Measurements from ENCODE around the gene OR8D2.

DNA sequence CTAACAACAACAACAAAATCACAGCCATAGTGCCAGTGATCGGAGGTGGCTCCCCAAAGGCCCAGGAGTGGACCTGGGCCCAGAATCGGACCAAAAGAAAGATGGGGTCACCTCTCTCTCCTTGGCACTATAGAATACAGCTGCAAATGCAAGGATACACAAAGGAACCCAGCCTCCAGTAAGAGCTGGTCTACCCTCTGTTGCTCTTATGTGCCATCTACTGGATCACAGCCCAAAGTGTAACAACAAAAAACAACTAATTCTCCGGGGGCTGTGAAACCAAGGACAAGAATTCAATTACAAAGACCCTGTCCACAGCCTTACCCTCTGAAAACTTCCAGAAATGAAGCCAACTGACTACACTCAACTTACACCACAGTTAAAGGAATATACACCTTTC lies 42.2 kb downstream of the OR8D2 start:
- TF ChIP-seq, protein P1, sequence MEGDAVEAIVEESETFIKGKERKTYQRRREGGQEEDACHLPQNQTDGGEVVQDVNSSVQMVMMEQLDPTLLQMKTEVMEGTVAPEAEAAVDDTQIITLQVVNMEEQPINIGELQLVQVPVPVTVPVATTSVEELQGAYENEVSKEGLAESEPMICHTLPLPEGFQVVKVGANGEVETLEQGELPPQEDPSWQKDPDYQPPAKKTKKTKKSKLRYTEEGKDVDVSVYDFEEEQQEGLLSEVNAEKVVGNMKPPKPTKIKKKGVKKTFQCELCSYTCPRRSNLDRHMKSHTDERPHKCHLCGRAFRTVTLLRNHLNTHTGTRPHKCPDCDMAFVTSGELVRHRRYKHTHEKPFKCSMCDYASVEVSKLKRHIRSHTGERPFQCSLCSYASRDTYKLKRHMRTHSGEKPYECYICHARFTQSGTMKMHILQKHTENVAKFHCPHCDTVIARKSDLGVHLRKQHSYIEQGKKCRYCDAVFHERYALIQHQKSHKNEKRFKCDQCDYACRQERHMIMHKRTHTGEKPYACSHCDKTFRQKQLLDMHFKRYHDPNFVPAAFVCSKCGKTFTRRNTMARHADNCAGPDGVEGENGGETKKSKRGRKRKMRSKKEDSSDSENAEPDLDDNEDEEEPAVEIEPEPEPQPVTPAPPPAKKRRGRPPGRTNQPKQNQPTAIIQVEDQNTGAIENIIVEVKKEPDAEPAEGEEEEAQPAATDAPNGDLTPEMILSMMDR (IDR thresholded peaks at IDR 0.05), result no peak
- TF ChIP-seq POLR2A (IDR thresholded peaks at IDR 0.05), result no peak
